Measurements from ENCODE around the gene WWOX.

WWOX gene

GRCh38 chr16:78785218-78785617, 685.8 kb downstream of the WWOX start:
- no peaks in the 10 kb centered on the region for H3K27me3 ChIP-seq (ENCODE audit: insufficient read depth, low read length, poor library complexity)
- H3K79me2 ChIP-seq (ENCODE audit: control insufficient read depth, insufficient read depth, low read length): no peaks in the 10 kb centered on the region
- no peak overlapping the region for H4K8ac ChIP-seq (ENCODE audit: low read depth, low read length)
- H3K9ac ChIP-seq (ENCODE audit: low read length): no peak overlapping the region
- no peak overlapping the region for H3K23ac ChIP-seq (ENCODE audit: low read length)
- no peak overlapping the region for H2AK5ac ChIP-seq (ENCODE audit: low read length)
- H3K56ac ChIP-seq (ENCODE audit: low read length): no peak overlapping the region
- WGBS (ENCODE audit: extremely low coverage, insufficient coverage, low lambda C conversion rate): no CpG with 5 or more reads among the region's 3 CpGs
- H2BK120ac ChIP-seq (ENCODE audit: low read depth, low read length): no peak overlapping the region
- H4K5ac ChIP-seq (ENCODE audit: low read length): no peak overlapping the region
- no peak overlapping the region for H3K4me3 ChIP-seq (ENCODE audit: low read length)
- no peaks in the 10 kb centered on the region for H3K4me1 ChIP-seq (ENCODE audit: control insufficient read depth, low read depth, low read length)
- no peak for DNase-seq
- no peaks in the 10 kb centered on the region for H3K79me1 ChIP-seq (ENCODE audit: low read length)
- H3K18ac ChIP-seq (ENCODE audit: low read length): no peak overlapping the region
- H2BK15ac ChIP-seq (replicated peaks; ENCODE audit: low read depth): no peak overlapping the region
- H3K36me3 ChIP-seq (ENCODE audit: control insufficient read depth, insufficient read depth, low read length): no peaks in the 10 kb centered on the region
- no peak overlapping the region for H3K27ac ChIP-seq (ENCODE audit: low read depth, low read length)
- H2BK5ac ChIP-seq (ENCODE audit: low read length): no peak overlapping the region
- H3K4ac ChIP-seq (ENCODE audit: low read depth, low read length): no peak overlapping the region
- H3K4me2 ChIP-seq (ENCODE audit: low read length): no peak overlapping the region

GRCh38 chr16:78786635-78787034, 687.2 kb downstream of the WWOX start:
- Histone ChIP-seq H2BK5ac (ENCODE audit: low read length) (no peak overlapping the region), H3K4me3 (ENCODE audit: low read length) (no peak overlapping the region), H3K4me2 (ENCODE audit: low read length) (no peak overlapping the region), H4K5ac (ENCODE audit: low read length) (no peak overlapping the region), H2BK15ac (replicated peaks; ENCODE audit: low read depth) (no peak overlapping the region), H3K56ac (ENCODE audit: low read length) (no peak overlapping the region), H3K4me1 (ENCODE audit: control insufficient read depth, low read depth, low read length) (no peaks in the 10 kb centered on the region), H3K18ac (ENCODE audit: low read length) (no peak overlapping the region), H4K8ac (ENCODE audit: low read depth, low read length) (no peak overlapping the region), H3K27me3 (ENCODE audit: insufficient read depth, low read length, poor library complexity) (no peaks in the 10 kb centered on the region), H3K36me3 (ENCODE audit: control insufficient read depth, insufficient read depth, low read length) (no peaks in the 10 kb centered on the region), H3K27ac (ENCODE audit: low read depth, low read length) (no peak overlapping the region), H3K9ac (ENCODE audit: low read length) (no peak overlapping the region), H3K79me1 (ENCODE audit: low read length) (no peaks in the 10 kb centered on the region), H2AK5ac (ENCODE audit: low read length) (no peak overlapping the region), H3K79me2 (ENCODE audit: control insufficient read depth, insufficient read depth, low read length) (no peaks in the 10 kb centered on the region), H3K4ac (ENCODE audit: low read depth, low read length) (no peak overlapping the region), H2BK120ac (ENCODE audit: low read depth, low read length) (no peak overlapping the region), H3K23ac (ENCODE audit: low read length) (no peak overlapping the region)
- WGBS (ENCODE audit: extremely low coverage, insufficient coverage, low lambda C conversion rate): no CpG with 5 or more reads among the region's 3 CpGs
- DNase-seq: no peak

GRCh38 chr16:78788276-78788675, 688.8 kb downstream of the WWOX start:
- Histone ChIP-seq H2BK120ac (ENCODE audit: low read depth, low read length) (no peak overlapping the region), H3K36me3 (ENCODE audit: control insufficient read depth, insufficient read depth, low read length) (no peaks in the 10 kb centered on the region), H3K4me1 (ENCODE audit: control insufficient read depth, low read depth, low read length) (no peaks in the 10 kb centered on the region), H2BK15ac (replicated peaks; ENCODE audit: low read depth) (no peak overlapping the region), H3K27me3 (ENCODE audit: insufficient read depth, low read length, poor library complexity) (no peaks in the 10 kb centered on the region), H3K4me2 (ENCODE audit: low read length) (no peak overlapping the region), H3K79me1 (ENCODE audit: low read length) (no peaks in the 10 kb centered on the region), H3K27ac (ENCODE audit: low read depth, low read length) (no peak overlapping the region), H3K79me2 (ENCODE audit: control insufficient read depth, insufficient read depth, low read length) (no peaks in the 10 kb centered on the region), H4K5ac (ENCODE audit: low read length) (no peak overlapping the region), H3K4me3 (ENCODE audit: low read length) (no peak overlapping the region), H3K9ac (ENCODE audit: low read length) (no peak overlapping the region), H2AK5ac (ENCODE audit: low read length) (no peak overlapping the region), H3K4ac (ENCODE audit: low read depth, low read length) (no peak overlapping the region), H3K23ac (ENCODE audit: low read length) (no peak overlapping the region), H3K56ac (ENCODE audit: low read length) (no peak overlapping the region), H4K8ac (ENCODE audit: low read depth, low read length) (no peak overlapping the region), H3K18ac (ENCODE audit: low read length) (no peak overlapping the region), H2BK5ac (ENCODE audit: low read length) (no peak overlapping the region)
- WGBS (ENCODE audit: extremely low coverage, insufficient coverage, low lambda C conversion rate): no CpG with 5 or more reads among the region's 2 CpGs
- peak; percentile 82 for DNase-seq

- H3K4ac ChIP-seq (ENCODE audit: low read depth, low read length): no peak overlapping the region
- no peak overlapping the region for H3K27ac ChIP-seq (ENCODE audit: low read depth, low read length)
- no peak overlapping the region for H4K5ac ChIP-seq (ENCODE audit: low read length)
- no CpG with 5 or more reads among the region's 2 CpGs for WGBS (ENCODE audit: extremely low coverage, insufficient coverage, low lambda C conversion rate)
- H3K56ac ChIP-seq (ENCODE audit: low read length): no peak overlapping the region
- H3K36me3 ChIP-seq (ENCODE audit: control insufficient read depth, insufficient read depth, low read length): no peaks in the 10 kb centered on the region
- H3K18ac ChIP-seq (ENCODE audit: low read length): no peak overlapping the region
- H3K4me2 ChIP-seq (ENCODE audit: low read length): no peak overlapping the region
- H3K23ac ChIP-seq (ENCODE audit: low read length): no peak overlapping the region
- no peak overlapping the region for H2BK15ac ChIP-seq (replicated peaks; ENCODE audit: low read depth)
- DNase-seq: no peak
- no peaks in the 10 kb centered on the region for H3K4me1 ChIP-seq (ENCODE audit: control insufficient read depth, low read depth, low read length)
- no peak overlapping the region for H2BK120ac ChIP-seq (ENCODE audit: low read depth, low read length)
- H3K27me3 ChIP-seq (ENCODE audit: insufficient read depth, low read length, poor library complexity): no peaks in the 10 kb centered on the region
- no peaks in the 10 kb centered on the region for H3K79me2 ChIP-seq (ENCODE audit: control insufficient read depth, insufficient read depth, low read length)
- H2BK5ac ChIP-seq (ENCODE audit: low read length): no peak overlapping the region
- no peaks in the 10 kb centered on the region for H3K79me1 ChIP-seq (ENCODE audit: low read length)
- H3K9ac ChIP-seq (ENCODE audit: low read length): no peak overlapping the region
- no peak overlapping the region for H3K4me3 ChIP-seq (ENCODE audit: low read length)
- no peak overlapping the region for H2AK5ac ChIP-seq (ENCODE audit: low read length)
- H4K8ac ChIP-seq (ENCODE audit: low read depth, low read length): no peak overlapping the region
These were observed 689.2 kb downstream of the WWOX start for GRCh38 chr16:78788696-78789095.

- H3K79me2 ChIP-seq (ENCODE audit: control insufficient read depth, insufficient read depth, low read length): no peaks in the 10 kb centered on the region
- H3K27ac ChIP-seq (ENCODE audit: low read depth, low read length): no peak overlapping the region
- no peaks in the 10 kb centered on the region for H3K4me1 ChIP-seq (ENCODE audit: control insufficient read depth, low read depth, low read length)
- no peak overlapping the region for H3K4ac ChIP-seq (ENCODE audit: low read depth, low read length)
- no peak overlapping the region for H2BK5ac ChIP-seq (ENCODE audit: low read length)
- no peak overlapping the region for H3K4me2 ChIP-seq (ENCODE audit: low read length)
- H3K79me1 ChIP-seq (ENCODE audit: low read length): no peaks in the 10 kb centered on the region
- no peak overlapping the region for H3K9ac ChIP-seq (ENCODE audit: low read length)
- no peak overlapping the region for H3K56ac ChIP-seq (ENCODE audit: low read length)
- no peak overlapping the region for H4K5ac ChIP-seq (ENCODE audit: low read length)
- no peak overlapping the region for H2BK120ac ChIP-seq (ENCODE audit: low read depth, low read length)
- H3K36me3 ChIP-seq (ENCODE audit: control insufficient read depth, insufficient read depth, low read length): no peaks in the 10 kb centered on the region
- DNase-seq: no peak
- WGBS (ENCODE audit: extremely low coverage, insufficient coverage, low lambda C conversion rate): no CpG with 5 or more reads among the region's 2 CpGs
- H3K4me3 ChIP-seq (ENCODE audit: low read length): no peak overlapping the region
- no peaks in the 10 kb centered on the region for H3K27me3 ChIP-seq (ENCODE audit: insufficient read depth, low read length, poor library complexity)
- no peak overlapping the region for H3K18ac ChIP-seq (ENCODE audit: low read length)
- no peak overlapping the region for H4K8ac ChIP-seq (ENCODE audit: low read depth, low read length)
- H3K23ac ChIP-seq (ENCODE audit: low read length): no peak overlapping the region
- no peak overlapping the region for H2BK15ac ChIP-seq (replicated peaks; ENCODE audit: low read depth)
- no peak overlapping the region for H2AK5ac ChIP-seq (ENCODE audit: low read length)
These were observed 690.1 kb downstream of the WWOX start for GRCh38 chr16:78789561-78789960.

- Histone ChIP-seq H3K79me1 (ENCODE audit: low read length) (no peaks in the 10 kb centered on the region), H3K56ac (ENCODE audit: low read length) (no peak overlapping the region), H3K18ac (ENCODE audit: low read length) (no peak overlapping the region), H3K23ac (ENCODE audit: low read length) (no peak overlapping the region), H3K4me2 (ENCODE audit: low read length) (no peak overlapping the region), H2BK15ac (replicated peaks; ENCODE audit: low read depth) (no peak overlapping the region), H3K36me3 (ENCODE audit: control insufficient read depth, insufficient read depth, low read length) (no peaks in the 10 kb centered on the region), H4K8ac (ENCODE audit: low read depth, low read length) (no peak overlapping the region), H2AK5ac (ENCODE audit: low read length) (no peak overlapping the region), H3K4me1 (ENCODE audit: control insufficient read depth, low read depth, low read length) (no peaks in the 10 kb centered on the region), H3K27me3 (ENCODE audit: insufficient read depth, low read length, poor library complexity) (no peaks in the 10 kb centered on the region), H2BK120ac (ENCODE audit: low read depth, low read length) (no peak overlapping the region), H3K79me2 (ENCODE audit: control insufficient read depth, insufficient read depth, low read length) (no peaks in the 10 kb centered on the region), H3K4me3 (ENCODE audit: low read length) (no peak overlapping the region), H3K27ac (ENCODE audit: low read depth, low read length) (no peak overlapping the region), H3K9ac (ENCODE audit: low read length) (no peak overlapping the region), H2BK5ac (ENCODE audit: low read length) (no peak overlapping the region), H4K5ac (ENCODE audit: low read length) (no peak overlapping the region), H3K4ac (ENCODE audit: low read depth, low read length) (no peak overlapping the region)
- DNase-seq: no peak
- no CpG with 5 or more reads among the region's 8 CpGs for WGBS (ENCODE audit: extremely low coverage, insufficient coverage, low lambda C conversion rate)
These were observed 691.6 kb downstream of the WWOX start for GRCh38 chr16:78791011-78791410.

Measured in mesendoderm (in vitro differentiated cells).